ENCODE results near the gene MYO1E. TPM values are rescaled to one million over a fixed set of nuclear protein-coding genes. Genes with fewer than 3 reads are reported as not detected.

The MYO1E gene
- total and polyA plus RNA-seq, 2 of the 8 experiments (the other 6 are each of a cell fraction or from before 2014, with no cell fraction given): 19.6 to 142 TPM

- Histone ChIP-seq H3K23me2 (ENCODE audit: low read depth, low read length) (no peaks in the 10 kb centered on the region), H2AK5ac (ENCODE audit: low read depth, low read length) (no peak overlapping the region), H3K4me2 (ENCODE audit: insufficient read depth in 1 of 2, low read depth in 2 of 2, low read length in 2 of 2) (no peak overlapping the region), H4K5ac (ENCODE audit: insufficient read length, low read depth, low read length) (no peak overlapping the region), H2AFZ (ENCODE audit: low read length) (no peak overlapping the region), H2BK12ac (ENCODE audit: low read depth, low read length) (no peak overlapping the region), H3K36me3 (ENCODE audit: control insufficient read depth in 2 of 4, insufficient read depth in 4 of 4, low read length in 3 of 4) (peaks cover 2 to 30% (median 12%) of the 10 kb centered on the region in 4 experiments; a peak in 6 of 8 replicates), H3K79me1 (ENCODE audit: low read depth, low read length) (no peaks in the 10 kb centered on the region; the same call in 1 of the 2 replicates), H3K23ac (ENCODE audit: insufficient read length) (no peak overlapping the region), H3K4ac (replicated peaks; ENCODE audit: insufficient read length, low read depth, low read length) (no peak overlapping the region), H2BK120ac (replicated peaks; ENCODE audit: low read depth, low read length) (no peak overlapping the region), H3K4me3 (ENCODE audit: extremely low read depth in 1 of 4, insufficient read depth in 2 of 4, low read depth in 3 of 4, low read length in 4 of 4) (no peak overlapping the region), H4K20me1 (replicated peaks in 1 of 2; ENCODE audit: control insufficient read depth in 1 of 2, insufficient read depth in 2 of 2, low read length in 2 of 2) (no peaks in the 10 kb centered on the region), H3K9me3 (ENCODE audit: insufficient read depth in 2 of 2, low read depth in 1 of 2, low read length in 1 of 2) (no peaks in the 10 kb centered on the region), H4K91ac (replicated peaks; ENCODE audit: insufficient read length, low read length) (no peak overlapping the region), H3K79me2 (ENCODE audit: control insufficient read depth in 1 of 2, insufficient read depth in 2 of 2, low read length in 2 of 2) (no peaks in the 10 kb centered on the region), H4K8ac (ENCODE audit: extremely low read depth, insufficient read depth, low read length) (no peak overlapping the region), H2BK15ac (ENCODE audit: low read length) (no peak overlapping the region), H3K4me1 (replicated peaks in 1 of 4; ENCODE audit: control insufficient read depth in 3 of 4, insufficient read depth in 4 of 4, low read length in 3 of 4) (no peaks in the 10 kb centered on the region; a peak in 1 of 7 replicates), H3K27me3 (replicated peaks in 1 of 4; ENCODE audit: control insufficient read depth in 3 of 4, extremely low read depth in 1 of 4, insufficient read depth in 3 of 4, low read length in 3 of 4) (no peaks in the 10 kb centered on the region), H3K14ac (ENCODE audit: insufficient read length) (no peak overlapping the region), H3K56ac (replicated peaks; ENCODE audit: insufficient read length, low read depth, low read length) (no peak overlapping the region), H2BK5ac (ENCODE audit: low read depth, low read length) (no peak overlapping the region), H2BK20ac (ENCODE audit: low read length) (no peak overlapping the region), H3K27ac (ENCODE audit: low read depth, low read length) (no peak overlapping the region), H3K18ac (ENCODE audit: extremely low read depth, low read length) (no peak overlapping the region), H3K9ac (replicated peaks in 1 of 4; ENCODE audit: extremely low read depth in 1 of 4, low read depth in 3 of 4, low read length in 3 of 4) (no peak overlapping the region)
- 72% methylated on average over 4 of the region's 4 CpGs; no CpG with 5 or more reads in 1 of the 2 experiments for WGBS, 2 experiments (ENCODE audit: extremely low coverage in 1 of 2, insufficient coverage in 1 of 2, insufficient read length in 1 of 2, insufficient replicate concordance in 2 of 2, low coverage in 1 of 2, low lambda C conversion rate in 2 of 2, missing lambda C conversion rate in 1 of 2)
- CTCF ChIA-PET (ENCODE audit: partially characterized antibody): interaction anchor here (0.6 to 1.1 kb wide), 4 partner anchors 8 to 1476 kb away, joined by 3 to 4 read pairs (median 3); no protein-coding TSS in a partner anchor
- POLR2A ChIA-PET (ENCODE audit: partially characterized antibody): no interaction called here
- FAIRE-seq (no peak), DNase-seq (ENCODE audit: low read depth in 1 of 2, low spot score in 2 of 2) (peak in 1 of 2 experiments; percentile 28)
- no peak for TF ChIP-seq JUND (IDR thresholded peaks at IDR 0.05; ENCODE audit: low read length)
- no peak for TF ChIP-seq JUN (IDR thresholded peaks at IDR 0.05; ENCODE audit: low read depth, low read length)
- TF ChIP-seq SIRT6 (IDR thresholded peaks at IDR 0.05; ENCODE audit: low read length): no peak
- TF ChIP-seq CEBPB (IDR thresholded peaks at IDR 0.05; ENCODE audit: low read depth, low read length): no peak
- TF ChIP-seq, protein P1, sequence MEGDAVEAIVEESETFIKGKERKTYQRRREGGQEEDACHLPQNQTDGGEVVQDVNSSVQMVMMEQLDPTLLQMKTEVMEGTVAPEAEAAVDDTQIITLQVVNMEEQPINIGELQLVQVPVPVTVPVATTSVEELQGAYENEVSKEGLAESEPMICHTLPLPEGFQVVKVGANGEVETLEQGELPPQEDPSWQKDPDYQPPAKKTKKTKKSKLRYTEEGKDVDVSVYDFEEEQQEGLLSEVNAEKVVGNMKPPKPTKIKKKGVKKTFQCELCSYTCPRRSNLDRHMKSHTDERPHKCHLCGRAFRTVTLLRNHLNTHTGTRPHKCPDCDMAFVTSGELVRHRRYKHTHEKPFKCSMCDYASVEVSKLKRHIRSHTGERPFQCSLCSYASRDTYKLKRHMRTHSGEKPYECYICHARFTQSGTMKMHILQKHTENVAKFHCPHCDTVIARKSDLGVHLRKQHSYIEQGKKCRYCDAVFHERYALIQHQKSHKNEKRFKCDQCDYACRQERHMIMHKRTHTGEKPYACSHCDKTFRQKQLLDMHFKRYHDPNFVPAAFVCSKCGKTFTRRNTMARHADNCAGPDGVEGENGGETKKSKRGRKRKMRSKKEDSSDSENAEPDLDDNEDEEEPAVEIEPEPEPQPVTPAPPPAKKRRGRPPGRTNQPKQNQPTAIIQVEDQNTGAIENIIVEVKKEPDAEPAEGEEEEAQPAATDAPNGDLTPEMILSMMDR (IDR thresholded peaks at IDR 0.05; ENCODE audit: control extremely low read depth in 1 of 3, insufficient read depth in 1 of 3, low read depth in 1 of 3, low read length in 3 of 3): no peak
- TF ChIP-seq KDM4A (IDR thresholded peaks at IDR 0.05; ENCODE audit: low read depth, low read length, severe bottlenecking): no peak
- no peak for TF ChIP-seq YY1 (IDR thresholded peaks at IDR 0.05; ENCODE audit: low read depth, low read length)
- TF ChIP-seq HDAC2 (IDR thresholded peaks at IDR 0.05; ENCODE audit: borderline replicate concordance in 1 of 2, low read depth in 2 of 2, low read length in 2 of 2): no peak
- no peak for TF ChIP-seq ATF2 (IDR thresholded peaks at IDR 0.05; ENCODE audit: low read length)
- TF ChIP-seq CTBP2 (IDR thresholded peaks at IDR 0.05; ENCODE audit: borderline replicate concordance, insufficient read depth, insufficient read length, low read length): no peak
Observed at GRCh38 chr15:59227021-59227420, 145.7 kb downstream of the MYO1E start.
